NCI-H2171 treated with DMSO at 0.1 percent for 48 hours (cell line): ENCODE results near the gene KIF12.
"Not testable (repeated sequence)": the region's sequence is repeated elsewhere in the genome, so short reads cannot be mapped to it uniquely, and the experiment has no call there.

Experiments used
- DNase-seq: peaks from one replicate; lab custom pipeline; 2025; lab: John Stamatoyannopoulos, UW

Gene KIF12

GRCh38 chr9:114046875-114047274 lies 52.2 kb downstream of the KIF12 start:
- DNase-seq, result no peak

GRCh38 chr9:114046237-114046755 lies 52.8 kb downstream of the KIF12 start:
- no peak for DNase-seq

- not testable (repeated sequence) for DNase-seq
Measured at GRCh38 chr9:114043660-114044059, 55.4 kb downstream of the KIF12 start.
